K562 (cell line): Measurements from ENCODE around the gene UBE2J2. TPM values are rescaled to one million over a fixed set of nuclear protein-coding genes. Genes with fewer than 3 reads are reported as not detected.
A peak's percentile ranks its signal among the peaks of the same experiment; 100 is the strongest.

Experiments
- ATF1 ChIP-seq, 2 experiments: fragments of 450-650 bp in 1 of 2; IDR thresholded peaks; 2 replicates each; pipeline ENCODE4 v1.6.1; 2016; ENCODE audit warnings: missing compliant biosample characterization in 1 of 2, missing genetic modification characterization in 1 of 2
- ATF3 ChIP-seq, 2 experiments: fragments of 450-650 bp in 1 of 2; sonication (generic) in 1 of 2; formaldehyde crosslinking in 1 of 2; IDR thresholded peaks in 1 of 2; conservative IDR thresholded peaks in 1 of 2; 2 replicates each; pipeline versions ENCODE4 v1.6.1 to v1.8.1; 2016 to 2023; ENCODE audit warnings: mild to moderate bottlenecking in 2 of 2, moderate library complexity in 2 of 2, inconsistent platforms in 1 of 2, missing genetic modification reagents in 1 of 2
- CCNT2 ChIP-seq: IDR thresholded peaks from 2 replicates; pipeline ENCODE4 v1.6.1; 2011; ENCODE audit warnings: borderline replicate concordance, low read depth, mild to moderate bottlenecking, moderate library complexity, mixed read lengths, low read length; ENCODE audit not compliant: insufficient read length; ENCODE audit errors: extremely low read depth
- MEF2A ChIP-seq: IDR thresholded peaks from 2 replicates; pipeline ENCODE4 v1.6.1; 2011; ENCODE audit warnings: low read depth, mild to moderate bottlenecking, low read length, moderate library complexity; ENCODE audit not compliant: control insufficient read depth
- PKNOX1 ChIP-seq: fragments of 450-650 bp; IDR thresholded peaks from 2 replicates; pipeline ENCODE4 v1.6.1; 2016
- RBFOX2 ChIP-seq: fragments of 200-400 bp; formaldehyde crosslinking; IDR thresholded peaks from 2 replicates; pipeline ENCODE4 v1.6.1; 2017; ENCODE audit warnings: low read depth, mild to moderate bottlenecking, low read length, moderate library complexity
- SOX6 ChIP-seq: fragments of 450-650 bp; IDR thresholded peaks from 2 replicates; pipeline ENCODE4 v1.6.1; 2014; ENCODE audit warnings: mild to moderate bottlenecking
- XRCC3 ChIP-seq: fragments of 450-650 bp; IDR thresholded peaks from 2 replicates; pipeline ENCODE4 v1.6.1; 2017; ENCODE audit warnings: mild to moderate bottlenecking, moderate library complexity
- ZBTB40 ChIP-seq, 2 experiments: fragments of 450-650 bp in 1 of 2; sonication (generic) in 1 of 2; formaldehyde crosslinking in 1 of 2; IDR thresholded peaks; 2 replicates each; pipeline versions ENCODE4 v1.7.1 to v1.9.0; 2016 to 2022; ENCODE audit warnings: inconsistent platforms in 1 of 2, mild to moderate bottlenecking in 1 of 2, missing genetic modification reagents in 1 of 2
- ZNF277 ChIP-seq: fragments of 250-450 bp; sonication (Bioruptor Pico); IDR thresholded peaks from 2 replicates; pipeline ENCODE4 v1.8.0; 2022; ENCODE audit warnings: inconsistent platforms, mild to moderate bottlenecking, moderate library complexity, borderline replicate concordance
- polyA plus RNA-seq, 8 experiments: library from polyadenylated mRNA; depleted of rRNA in 4 of 8; stranded (reverse) in 5 of 8; unstranded in 3 of 8; fragments of >200 nt; fragmentation: Nextera tagmentation in 2 of 8; fragmentation: Illumina TruSeq in 1 of 8; extraction: Ambion mirVana in 2 of 8; extraction: Trizol in 1 of 8; gene quantifications; 2 replicates each; pipeline versions ENCODE4 v1.2.1 to v1.2.3, GENCODE V29; 2011 to 2014; ENCODE audit warnings: inconsistent platforms in 1 of 8, missing spikeins in 1 of 8
- total RNA-seq, 7 experiments: library from RNA; depleted of rRNA in 6 of 7; stranded (reverse); fragments of >200 nt in 6 of 7; fragmentation: Illumina TruSeq in 2 of 7; extraction: Trizol in 2 of 7; gene quantifications; 2 replicates each; pipeline versions ENCODE4 v1.2.1 to v1.2.3, GENCODE V29; 2011 to 2021; ENCODE audit warnings: low replicate concordance in 1 of 7

The UBE2J2 gene
- total and polyA plus RNA-seq, 9 of the 15 experiments (the other 6 are each of a cell fraction or from before 2014, with no cell fraction given), result 0.93 to 112 (median 75.5) TPM

- TF ChIP-seq ZNF277 (CRISPR knock-in tag) (no peak), CCNT2 (peak; percentile 19), XRCC3 (no peak), RBFOX2 (peak; percentile 64), ZBTB40 (IDR thresholded peaks at IDR 0.05) (0 out of 2 replicates have a peak, but pooled peaks have one; percentile 9), ZBTB40 (CRISPR knock-in tag; IDR thresholded peaks at IDR 0.05) (no peak), SOX6 (no peak; the same call in 1 of the 2 replicates), PKNOX1 (no peak), ATF3 (IDR thresholded peaks at IDR 0.05) (peak; percentile 85), ATF3 (CRISPR knock-in tag; conservative IDR thresholded peaks at IDR 0.05) (no peak), MEF2A (no peak), ATF1 (CRISPR knock-in tag; IDR thresholded peaks at IDR 0.05) (no peak), ATF1 (tag; IDR thresholded peaks at IDR 0.05) (no peak)
These were observed 31.8 kb upstream of the UBE2J2 start (continued) for GRCh38 chr1:1305300-1306069.
